Measurements from ENCODE around the gene BZW2. TPM values are rescaled to one million over a fixed set of nuclear protein-coding genes. Genes with fewer than 3 reads are reported as not detected.

The BZW2 gene
- total RNA-seq, 4 donors from 2014 or later = 86.6 to 145 (median 123) TPM

DNA sequence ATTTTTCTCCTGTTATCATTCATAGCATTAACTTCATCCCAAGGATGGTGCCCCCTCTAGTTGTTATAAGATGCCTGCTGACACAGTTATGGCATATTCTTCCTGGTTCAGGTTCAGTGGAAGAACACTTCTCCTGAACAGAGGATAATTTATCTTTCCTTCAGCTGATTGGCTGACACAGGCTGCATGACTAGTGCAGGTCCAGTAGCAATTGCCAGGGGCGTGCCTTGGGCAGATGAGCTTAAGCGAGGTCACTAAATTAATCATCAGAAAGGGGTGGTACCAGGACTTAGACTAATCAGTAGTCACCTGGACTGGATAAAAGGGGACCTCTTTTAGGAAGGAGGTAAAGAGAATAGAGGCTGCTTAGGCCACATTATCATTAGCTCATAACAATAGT is 42.3 kb downstream of the BZW2 start:
- DNase-seq = no peak
- in situ Hi-C loops (cut with MboI; ENCODE audit: low sequenced_read_pairs in 4 of 4) = loop anchor here in 2 of 4 donors (25.0 kb wide), 1 partner anchor 224 kb away; no protein-coding TSS in a partner anchor
- no peak overlapping the region for H3K4me3 ChIP-seq
- H3K9me3 ChIP-seq = no peaks in the 10 kb centered on the region
- H3K27me3 ChIP-seq = no peaks in the 10 kb centered on the region
- intact Hi-C loops (cut with DNase I; ENCODE audit: low total_unique reads) = no loop called here
- H3K4me1 ChIP-seq = no peaks in the 10 kb centered on the region
- no peak for ATAC-seq
- peaks cover 0 to 50% of the 10 kb centered on the region in 2 donors for H3K36me3 ChIP-seq
- TF ChIP-seq POLR2A (IDR thresholded peaks at IDR 0.05) (no peak), CTCF (IDR thresholded peaks at IDR 0.05 in 4 of 5, conservative IDR thresholded peaks at IDR 0.05 in 1 of 5) (no peak)
- H3K27ac ChIP-seq = no peak overlapping the region

- TF ChIP-seq CTCF (IDR thresholded peaks at IDR 0.05 in 4 of 5, conservative IDR thresholded peaks at IDR 0.05 in 1 of 5) (no peak), POLR2A (IDR thresholded peaks at IDR 0.05) (no peak)
- ATAC-seq (no peak), DNase-seq (no peak)
- H3K36me3 ChIP-seq = peaks cover 2 to 58% of the 10 kb centered on the region in 2 donors
- intact Hi-C loops (cut with DNase I; ENCODE audit: low total_unique reads) (no loop called here), in situ Hi-C loops (cut with MboI; ENCODE audit: low sequenced_read_pairs in 4 of 4) (loop anchor here in 2 of 4 donors (25.0 kb wide), 1 partner anchor 221 kb away; no protein-coding TSS in a partner anchor)
- H3K27me3 ChIP-seq = no peaks in the 10 kb centered on the region
- H3K4me1 ChIP-seq = no peaks in the 10 kb centered on the region
- H3K9me3 ChIP-seq = no peaks in the 10 kb centered on the region
- H3K4me3 ChIP-seq = no peak overlapping the region
- no peak overlapping the region for H3K27ac ChIP-seq
Observed at GRCh38 chr7:16691241-16691640, 45.3 kb downstream of the BZW2 start.

DNA sequence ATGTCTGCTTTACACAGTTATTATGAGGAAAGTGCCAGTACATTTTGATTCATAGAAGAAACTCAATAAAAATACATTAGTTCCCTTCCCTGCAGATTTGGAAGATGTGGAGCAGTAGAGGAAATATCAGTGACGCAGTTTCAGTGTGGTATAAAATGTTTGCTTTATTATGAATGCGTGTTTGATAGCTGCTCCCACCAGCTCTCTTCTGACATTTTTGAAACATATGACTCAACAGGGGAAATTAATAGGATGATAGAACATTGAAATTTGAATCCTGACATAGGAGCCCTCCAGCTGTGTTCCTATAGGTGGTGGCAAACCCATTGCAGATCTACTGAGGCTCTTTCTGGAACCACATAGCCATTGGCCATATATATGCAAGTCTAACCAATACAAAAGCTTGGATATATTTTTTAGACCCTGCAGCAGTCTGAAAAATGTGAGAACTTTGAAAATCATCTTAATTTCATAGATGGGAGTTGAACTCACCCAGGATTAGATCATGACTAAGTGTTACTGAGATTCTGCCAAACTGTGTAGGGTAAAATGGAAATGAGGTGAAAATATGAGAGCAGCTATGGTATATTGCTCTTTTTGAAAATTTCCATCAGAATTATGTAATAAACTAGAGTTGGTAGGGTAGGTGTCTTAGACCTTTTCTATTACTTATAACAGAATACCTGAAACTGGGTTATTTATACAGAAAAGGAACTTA is 47.8 kb downstream of the BZW2 start:
- TF ChIP-seq POLR2A (IDR thresholded peaks at IDR 0.05) (no peak), CTCF (IDR thresholded peaks at IDR 0.05 in 4 of 5, conservative IDR thresholded peaks at IDR 0.05 in 1 of 5) (no peak)
- intact Hi-C loops (cut with DNase I; ENCODE audit: low total_unique reads) = loop anchor here (2.0 kb wide), 1 partner anchor 223 kb away; no protein-coding TSS in a partner anchor
- in situ Hi-C loops (cut with MboI; ENCODE audit: low sequenced_read_pairs in 4 of 4) = loop anchor here in 2 of 4 donors (25.0 kb wide), 1 partner anchor 219 kb away; no protein-coding TSS in a partner anchor
- peak overlapping the region in 1 of 4 donors; percentile 12 for H3K27ac ChIP-seq
- ATAC-seq (no peak), DNase-seq (no peak)
- no peaks in the 10 kb centered on the region for H3K4me1 ChIP-seq
- H3K27me3 ChIP-seq = no peaks in the 10 kb centered on the region
- H3K4me3 ChIP-seq = no peak overlapping the region
- peaks cover 6 to 82% of the 10 kb centered on the region in 2 donors for H3K36me3 ChIP-seq
- no peaks in the 10 kb centered on the region for H3K9me3 ChIP-seq

DNA sequence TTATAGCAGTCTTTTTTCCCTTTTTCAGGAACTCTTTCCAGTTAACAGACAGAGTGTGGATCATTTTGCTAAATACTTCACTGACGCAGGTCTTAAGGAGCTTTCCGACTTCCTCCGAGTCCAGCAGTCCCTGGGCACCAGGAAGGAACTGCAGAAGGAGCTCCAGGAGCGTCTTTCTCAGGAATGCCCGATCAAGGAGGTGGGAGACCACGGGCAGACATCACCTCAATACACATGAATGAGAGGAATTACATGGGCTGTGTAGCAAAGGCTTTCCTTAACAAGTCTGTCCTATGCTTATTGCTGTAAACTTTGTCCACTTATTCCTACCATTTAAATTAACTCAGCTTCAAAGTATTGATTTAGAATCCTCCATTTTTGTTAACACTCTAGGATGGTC is 48.8 kb downstream of the BZW2 start:
- TF ChIP-seq CTCF (IDR thresholded peaks at IDR 0.05 in 4 of 5, conservative IDR thresholded peaks at IDR 0.05 in 1 of 5) = no peak
- no peak for DNase-seq
- ATAC-seq = no peak
- Histone ChIP-seq H3K4me3 (no peak overlapping the region), H3K9me3 (no peaks in the 10 kb centered on the region), H3K27me3 (no peaks in the 10 kb centered on the region), H3K36me3 (peaks cover 6 to 90% of the 10 kb centered on the region in 2 donors), H3K4me1 (no peaks in the 10 kb centered on the region), H3K27ac (no peak overlapping the region)
- intact Hi-C loops (cut with DNase I; ENCODE audit: low total_unique reads) = loop anchor here (2.0 kb wide), 1 partner anchor 222 kb away; no protein-coding TSS in a partner anchor
- in situ Hi-C loops (cut with MboI; ENCODE audit: low sequenced_read_pairs in 4 of 4) = loop anchor here in 2 of 4 donors (25.0 kb wide), 1 partner anchor 217 kb away; no protein-coding TSS in a partner anchor
